T-helper 2 cell treated with Interferon-gamma antibody and Interleukin-4, amounts not matched to agents 100 ng/mL and 5 ng/mL, for 36 hours (primary cell): ENCODE results near the gene RAC3. TPM values are rescaled to one million over a fixed set of nuclear protein-coding genes. Genes with fewer than 3 reads are reported as not detected.

Experiments used
- total RNA-seq: library from RNA; stranded (reverse); gene quantifications from 2 replicates; pipeline ENCODE4 v1.2.3, GENCODE V29; 2022

RAC3 gene
- total RNA-seq, 1 donor from 2014 or later, result 12.3 TPM

Other genes starting within 250 kb of the RAC3 start
- gene GCGR, start 227.5 kb upstream of the RAC3 start, total RNA-seq, result 0.07 TPM in 1 of 2 replicates, not detected in the other
- 36.5 and 37.3 TPM in 2 replicates for gene MCRIP1, start 198.4 kb upstream of the RAC3 start, total RNA-seq
- gene PPP1R27, start 196.6 kb upstream of the RAC3 start, total RNA-seq, result not detected in 2 replicates
- gene P4HB, start 171.1 kb upstream of the RAC3 start, total RNA-seq, result 589 and 618 TPM in 2 replicates
- 703 and 716 TPM in 2 replicates for gene ARHGDIA, start 160.3 kb upstream of the RAC3 start, total RNA-seq
- 218 and 230 TPM in 2 replicates for gene ALYREF, start 140.1 kb upstream of the RAC3 start, total RNA-seq
- gene ANAPC11, start 140.0 kb upstream of the RAC3 start, total RNA-seq, result 91.4 and 104 TPM in 2 replicates
- 0.11 and 0.48 TPM in 2 replicates for gene NPB, start 129.4 kb upstream of the RAC3 start, total RNA-seq
- 35.0 and 39.1 TPM in 2 replicates for gene PCYT2, start 120.3 kb upstream of the RAC3 start, total RNA-seq
- gene SIRT7, start 113.5 kb upstream of the RAC3 start, total RNA-seq, result 57.2 and 58.6 TPM in 2 replicates
- gene MAFG, start 103.9 kb upstream of the RAC3 start, total RNA-seq, result 23.3 and 23.6 TPM in 2 replicates
- gene PYCR1, start 94.4 kb upstream of the RAC3 start, total RNA-seq, result 35.6 TPM in 2 replicates
- not detected in 2 replicates for gene MYADML2, start 84.4 kb upstream of the RAC3 start, total RNA-seq
- gene NOTUM, start 70.5 kb upstream of the RAC3 start, total RNA-seq, result 0.11 and 0.48 TPM in 2 replicates
- gene ASPSCR1, start 54.0 kb upstream of the RAC3 start, total RNA-seq, result 34.4 and 35.5 TPM in 2 replicates
- 82.9 and 87.9 TPM in 2 replicates for gene CENPX, start 8.8 kb upstream of the RAC3 start, total RNA-seq
- gene LRRC45, start 8.4 kb upstream of the RAC3 start, total RNA-seq, result 46.0 and 46.6 TPM in 2 replicates
- gene DCXR, start 6.0 kb downstream of the RAC3 start, total RNA-seq, result 118 and 124 TPM in 2 replicates
- gene RFNG, start 20.1 kb downstream of the RAC3 start, total RNA-seq, result 20.8 and 20.9 TPM in 2 replicates
- 86.4 and 87.5 TPM in 2 replicates for gene GPS1, start 20.2 kb downstream of the RAC3 start, total RNA-seq
- gene DUS1L, start 34.1 kb downstream of the RAC3 start, total RNA-seq, result 113 and 129 TPM in 2 replicates
- gene FASN, start 66.6 kb downstream of the RAC3 start, total RNA-seq, result 175 and 181 TPM in 2 replicates
- 59.0 and 60.1 TPM in 2 replicates for gene CCDC57, start 181.2 kb downstream of the RAC3 start, total RNA-seq
- gene SLC16A3, start 197.4 kb downstream of the RAC3 start, total RNA-seq, result 109 and 115 TPM in 2 replicates
- gene CSNK1D, start 242.0 kb downstream of the RAC3 start, total RNA-seq, result 127 and 128 TPM in 2 replicates